Activated CD8-positive, alpha-beta memory T cell treated with anti-CD3 and anti-CD28 coated beads, Interleukin-2, amount 50 U/mL, for 4 hours (primary cell): ENCODE measurements around the gene UBE2G2.

Experiments
- DNase-seq: peaks from one replicate; pipeline ENCODE4 v3.0.0-alpha.2; 2020

UBE2G2 gene

GRCh38 chr21:44784810-44785209 is 16.8 kb downstream of the UBE2G2 start:
- DNase-seq, result no peak

DNA sequence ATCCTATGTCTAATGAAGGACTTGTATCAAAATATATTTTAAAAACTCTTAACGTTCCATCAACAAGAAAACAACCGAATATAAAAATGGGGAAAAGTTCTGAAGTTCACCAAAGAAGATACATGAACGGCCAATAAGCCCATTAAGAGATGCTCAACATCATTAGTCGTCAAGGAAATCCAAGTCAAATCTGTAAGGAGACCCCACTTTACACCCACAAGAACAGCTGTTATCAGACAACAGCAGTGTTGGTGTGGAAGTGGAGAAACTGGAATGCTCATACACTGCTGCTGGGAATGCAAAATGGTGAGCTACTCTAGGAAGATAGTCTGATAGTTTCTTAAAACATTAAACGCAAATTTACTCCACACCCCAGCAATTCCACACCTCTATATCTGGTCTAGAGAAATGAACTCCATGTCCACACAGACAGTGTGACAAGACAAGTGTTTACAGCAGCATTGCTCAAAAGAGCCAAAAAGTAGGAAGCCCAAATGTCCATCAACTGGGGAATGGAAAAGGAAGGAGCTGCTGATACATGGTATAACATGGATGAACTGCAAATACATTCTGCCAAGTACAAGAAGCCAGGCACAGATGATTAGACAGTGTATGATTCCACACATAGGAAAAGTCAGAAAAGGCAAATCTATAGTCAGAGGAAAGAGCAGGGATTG is 18.5 kb downstream of the UBE2G2 start:
- DNase-seq, result no peak

DNA sequence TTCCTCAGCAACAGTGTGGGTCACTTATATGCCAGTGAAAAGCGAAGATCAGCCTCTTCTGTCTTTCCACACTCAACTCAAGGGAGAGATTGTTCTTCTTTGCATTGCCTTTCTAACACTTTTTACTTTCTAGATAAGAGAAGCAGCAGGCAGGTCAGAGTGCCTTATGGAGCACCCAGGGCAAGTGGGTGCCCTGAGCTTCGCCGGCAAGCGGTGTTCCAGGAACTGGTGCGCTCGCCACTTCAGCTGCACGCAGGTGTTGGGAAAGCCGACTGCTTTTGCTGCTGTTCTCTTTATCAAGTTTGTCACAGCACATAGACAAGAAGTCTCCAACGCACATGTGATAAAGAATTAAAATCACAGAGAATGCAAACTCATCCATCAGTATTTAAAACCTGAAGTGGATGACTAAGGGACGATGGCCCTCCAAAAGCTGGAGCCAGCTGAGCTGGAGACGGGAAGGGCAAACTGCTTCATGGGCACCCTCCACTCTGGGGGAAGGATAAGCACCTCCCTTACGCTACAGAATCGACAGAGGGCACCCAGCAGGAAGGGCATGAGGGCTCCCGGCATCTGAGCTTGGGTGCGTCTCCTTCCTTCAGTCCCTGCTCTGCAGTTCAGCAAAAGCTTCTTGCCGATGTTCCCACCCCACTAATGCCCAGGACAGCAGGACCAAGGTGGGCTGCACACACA is 20.7 kb downstream of the UBE2G2 start:
- no peak for DNase-seq

DNA sequence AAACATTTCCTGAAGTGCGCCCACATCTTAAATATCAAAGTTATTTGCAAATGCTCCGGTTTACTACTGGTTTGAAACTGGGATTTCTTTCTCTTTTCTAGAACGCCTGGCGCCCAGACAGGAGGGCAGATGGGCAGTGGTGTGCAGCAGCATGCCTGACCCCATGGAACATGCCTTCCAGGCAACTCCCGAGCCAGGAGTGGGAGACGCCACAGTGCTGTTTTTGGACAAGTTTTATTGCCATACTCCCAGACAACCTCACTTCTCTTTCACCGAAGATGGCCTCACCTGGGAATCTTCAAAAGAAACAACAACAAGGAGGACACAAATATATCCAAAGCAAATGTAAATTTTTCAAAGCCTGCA is 21.5 kb downstream of the UBE2G2 start:
- no peak for DNase-seq

DNA sequence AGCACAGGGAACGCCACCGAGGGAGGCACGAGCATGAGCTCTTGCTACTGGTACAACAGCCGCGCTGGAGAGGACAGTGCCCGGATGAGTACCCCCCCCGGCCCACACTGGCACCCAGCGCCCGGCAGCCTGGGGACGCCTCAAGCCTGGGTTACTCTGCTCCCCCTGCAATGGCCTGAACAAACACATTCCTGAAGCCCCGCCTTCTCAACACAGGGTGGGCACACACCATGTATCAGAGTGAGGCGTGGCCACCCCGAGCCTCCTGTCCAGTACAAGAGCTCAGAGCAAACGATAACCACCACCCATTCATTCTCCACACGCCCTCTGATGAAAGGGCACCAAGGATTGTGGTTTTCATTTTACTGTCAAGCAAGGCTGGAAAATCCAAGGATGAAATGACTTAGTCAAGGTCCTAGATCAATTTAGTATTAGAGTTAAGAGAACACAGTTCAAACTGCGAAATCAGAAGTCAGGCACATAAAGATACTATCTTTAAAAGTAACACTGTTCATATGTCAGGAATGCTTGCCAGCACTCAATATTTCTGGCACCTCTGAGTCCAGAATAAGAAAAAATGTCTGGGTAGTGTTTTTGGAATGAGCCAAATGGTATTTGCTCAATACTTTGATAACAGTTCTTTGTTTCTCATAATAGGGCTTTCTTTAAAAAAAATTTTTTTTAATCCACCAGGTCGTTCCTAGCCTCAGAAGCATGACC is 22.0 kb downstream of the UBE2G2 start:
- no peak for DNase-seq

- no peak for DNase-seq
Observed at GRCh38 chr21:44778983-44779382, 22.6 kb downstream of the UBE2G2 start.

DNA sequence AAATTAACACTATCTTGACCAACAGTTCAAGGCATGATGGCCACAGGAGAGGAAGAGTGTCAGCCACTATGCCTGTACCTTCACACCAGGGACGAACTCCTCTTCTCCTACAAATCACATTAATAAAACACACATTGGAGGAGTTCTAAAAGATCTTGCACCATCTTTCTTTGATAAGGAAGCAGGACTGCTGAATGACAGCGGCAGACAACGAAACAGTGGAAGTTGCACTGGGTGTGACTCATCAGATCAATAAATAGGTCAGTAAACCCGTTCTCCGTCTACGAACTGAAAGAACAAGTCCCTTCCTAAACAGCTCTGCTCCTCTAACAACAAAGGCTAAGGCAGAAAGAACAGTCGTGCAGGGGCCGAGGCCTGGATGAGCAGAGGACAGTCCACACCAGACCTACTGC is 23.1 kb downstream of the UBE2G2 start:
- DNase-seq, result no peak

DNA sequence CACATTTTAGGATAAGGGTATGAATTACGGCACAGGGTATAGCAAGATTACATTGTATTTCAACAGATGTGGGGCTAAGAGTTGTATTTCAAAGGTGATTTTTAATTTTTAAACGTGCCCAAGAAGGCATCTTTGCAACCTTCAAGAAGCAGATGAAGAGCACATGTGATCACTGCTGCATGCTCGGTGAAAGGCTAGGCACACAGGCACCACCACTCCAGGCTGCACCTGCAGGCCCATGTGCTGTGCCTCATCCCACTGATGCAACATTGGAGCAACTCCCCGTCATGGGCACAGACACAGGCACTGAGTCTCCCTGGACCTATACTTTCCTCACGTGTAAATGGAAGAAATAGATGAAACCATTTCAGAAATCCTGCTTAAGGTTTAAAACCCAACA is 23.5 kb downstream of the UBE2G2 start:
- no peak for DNase-seq

- DNase-seq, result no peak
Observed at GRCh38 chr21:44774972-44775371, 26.6 kb downstream of the UBE2G2 start.

DNA sequence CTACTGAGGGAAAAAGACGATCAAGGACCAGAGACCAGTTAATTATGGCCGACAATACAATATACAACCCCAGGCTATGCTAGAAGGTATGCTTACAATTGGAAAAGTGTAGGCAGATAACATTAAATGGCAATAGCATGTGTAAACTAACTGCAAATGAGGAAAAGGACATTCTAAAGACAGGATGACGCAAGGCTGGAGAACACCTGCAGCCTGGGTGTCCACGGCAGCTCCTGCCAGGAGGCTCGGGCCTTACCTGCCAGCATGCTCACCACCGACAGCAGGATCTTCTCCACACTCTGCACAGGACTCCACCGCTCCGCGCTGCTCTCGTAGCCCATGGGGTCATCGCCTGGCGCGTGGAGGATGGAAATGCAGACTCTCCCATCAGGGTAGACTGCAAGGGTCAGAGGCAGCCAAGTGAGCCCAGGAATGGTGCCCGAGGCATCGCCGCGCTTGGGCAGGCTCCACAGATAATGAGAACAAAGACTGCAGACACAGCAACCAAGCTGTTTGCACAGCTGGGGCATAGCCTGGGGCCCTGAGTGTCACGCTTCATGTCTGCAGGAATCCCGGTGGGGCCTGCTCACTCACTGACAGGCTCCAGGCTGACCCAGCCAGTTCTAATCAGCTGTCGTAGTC is 28.2 kb downstream of the UBE2G2 start:
- DNase-seq, result no peak

DNA sequence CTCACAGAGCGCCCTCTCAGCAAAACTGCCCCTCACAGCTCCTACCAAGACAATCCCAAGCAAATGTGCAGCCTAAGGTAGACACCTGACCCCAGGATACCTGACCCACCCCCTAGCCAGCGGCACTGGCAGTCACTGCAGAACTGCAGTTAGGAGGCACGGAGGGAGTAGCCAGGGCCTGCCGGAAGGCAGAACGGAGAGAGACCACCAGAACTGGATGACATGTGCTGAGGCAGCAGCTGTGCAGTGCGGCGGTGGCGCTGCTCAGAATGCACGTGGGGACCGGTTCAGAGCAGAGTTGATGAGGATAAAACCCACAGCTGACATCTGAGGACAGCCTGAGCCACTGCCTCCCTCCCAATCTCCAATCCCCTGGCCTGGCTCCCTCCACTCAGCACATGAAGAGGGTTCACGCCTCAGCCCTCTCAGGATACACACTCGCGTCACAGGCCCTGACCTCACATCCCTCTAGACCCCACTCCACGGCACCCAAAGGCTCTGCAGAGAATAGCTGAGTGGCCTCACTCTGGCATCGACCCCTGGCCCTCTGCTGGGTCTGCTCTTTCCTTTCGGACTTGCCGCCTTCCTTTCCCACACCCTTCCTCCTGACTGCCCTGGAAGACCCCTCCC is 29.6 kb downstream of the UBE2G2 start:
- no peak for DNase-seq

DNA sequence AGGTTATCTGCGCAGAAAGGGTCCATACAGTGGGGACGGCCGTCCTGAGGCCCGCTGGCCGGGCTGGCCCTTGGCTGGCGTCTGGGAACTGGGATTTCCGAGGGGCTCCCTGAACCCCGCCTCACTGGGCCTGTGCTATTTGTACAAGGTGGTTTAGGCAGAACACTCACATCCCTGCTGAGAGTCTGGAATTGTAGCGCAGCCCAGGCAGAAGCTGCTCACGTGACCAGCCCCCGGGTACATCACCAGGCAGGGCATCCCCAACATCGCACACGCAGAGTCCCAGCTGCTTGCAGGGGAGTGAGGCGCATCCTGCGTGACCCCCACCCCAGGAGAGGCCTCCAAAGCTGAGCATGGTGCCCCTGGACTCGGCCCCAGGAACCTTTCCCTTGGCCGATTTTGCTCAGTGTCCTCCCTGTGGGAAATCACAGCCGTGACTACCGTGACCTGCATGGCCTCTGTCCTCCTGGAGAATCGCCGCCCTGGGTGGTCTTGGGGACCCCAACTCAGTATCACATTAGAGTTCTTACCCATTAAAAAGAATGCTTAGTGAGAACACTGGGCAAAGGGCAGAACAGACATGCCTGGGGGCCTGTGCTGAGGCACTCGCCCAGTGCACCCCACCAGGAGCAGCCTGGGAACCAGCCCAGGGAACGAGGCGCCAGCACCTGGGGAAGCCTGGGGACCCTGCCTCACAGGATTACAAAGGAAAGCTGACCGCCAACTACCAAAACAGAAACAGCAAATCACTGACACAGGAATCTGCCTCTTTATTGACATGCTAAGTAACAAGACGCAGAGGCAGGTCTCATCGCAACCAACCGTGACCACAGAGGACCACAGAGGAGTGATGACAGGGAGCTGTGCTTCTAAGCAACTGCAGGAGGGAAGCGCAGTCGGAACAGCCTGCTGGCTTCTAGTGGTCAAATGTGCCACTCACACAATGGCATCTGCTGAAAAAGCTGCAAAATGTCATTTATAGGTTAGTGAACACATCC is 33.5 kb downstream of the UBE2G2 start:
- DNase-seq, result no peak

DNA sequence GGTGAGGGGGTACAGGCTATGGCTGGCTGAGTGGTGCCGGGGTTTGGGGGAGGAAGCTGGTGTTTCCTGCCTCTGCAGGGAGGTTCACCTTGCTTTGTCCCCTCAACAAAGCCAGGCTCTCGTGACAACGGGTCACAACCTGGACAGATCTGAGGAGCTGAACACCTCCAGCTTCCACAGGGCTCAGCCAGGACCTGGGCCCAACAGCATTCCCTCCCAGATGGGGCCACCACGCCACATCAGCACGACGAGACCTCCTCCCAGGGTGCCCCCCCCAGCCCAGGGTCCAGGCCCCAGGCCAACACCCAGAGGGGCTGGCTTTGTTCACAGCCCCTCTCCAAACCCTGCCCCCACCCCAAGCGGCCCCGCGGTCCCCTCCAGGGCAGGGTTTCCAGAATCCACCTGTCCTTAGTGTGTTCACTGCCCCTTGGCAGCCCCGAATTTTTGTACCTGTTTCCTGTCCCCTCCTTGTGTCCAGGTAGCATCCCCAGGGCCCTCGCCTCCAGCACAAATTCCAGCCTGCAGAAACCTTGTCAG is 34.7 kb downstream of the UBE2G2 start:
- DNase-seq, result no peak

GRCh38 chr21:44766014-44766817 is 35.4 kb downstream of the UBE2G2 start:
- DNase-seq, result no peak

DNA sequence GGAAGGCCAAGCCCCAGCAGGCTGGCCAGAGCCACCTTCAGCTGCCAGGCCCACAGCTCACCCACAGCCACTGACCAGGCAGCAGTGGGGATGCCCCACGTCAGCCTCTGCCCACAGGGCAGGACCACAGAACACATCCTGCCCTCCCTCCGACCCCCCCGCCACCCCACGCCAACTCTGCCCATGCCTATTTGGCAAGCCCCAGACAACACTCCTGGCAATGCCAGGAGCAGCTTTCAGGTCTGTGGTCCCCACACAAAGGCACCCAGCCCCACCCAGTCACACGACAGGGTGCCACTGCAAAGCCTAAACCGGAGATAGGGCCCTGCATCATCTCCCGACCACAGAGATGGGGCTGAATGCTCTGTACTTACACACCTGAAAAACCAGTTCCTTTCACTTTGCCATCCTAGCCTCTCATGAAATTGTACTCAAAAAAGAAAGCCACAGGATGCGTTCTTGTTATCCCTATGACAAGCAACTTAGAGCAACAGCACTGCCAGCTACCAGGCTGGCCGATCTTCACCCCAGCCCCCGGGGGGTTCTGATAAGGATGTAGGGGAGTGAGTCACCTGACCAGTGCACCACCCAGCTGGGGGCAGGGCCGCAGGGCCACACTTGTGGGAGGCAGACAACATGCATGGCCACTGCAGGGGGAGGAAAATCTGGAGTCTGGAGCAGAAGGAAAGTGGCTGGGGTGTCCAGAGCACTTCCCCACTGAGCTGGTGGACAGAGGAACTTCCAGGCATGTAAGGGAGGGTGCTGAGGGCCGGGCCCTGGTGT is 36.2 kb downstream of the UBE2G2 start:
- DNase-seq, result no peak

- no peak for DNase-seq
Observed at GRCh38 chr21:44764319-44765230, 37.0 kb downstream of the UBE2G2 start.

GRCh38 chr21:44763451-44764318 is 37.9 kb downstream of the UBE2G2 start:
- DNase-seq, result no peak

DNA sequence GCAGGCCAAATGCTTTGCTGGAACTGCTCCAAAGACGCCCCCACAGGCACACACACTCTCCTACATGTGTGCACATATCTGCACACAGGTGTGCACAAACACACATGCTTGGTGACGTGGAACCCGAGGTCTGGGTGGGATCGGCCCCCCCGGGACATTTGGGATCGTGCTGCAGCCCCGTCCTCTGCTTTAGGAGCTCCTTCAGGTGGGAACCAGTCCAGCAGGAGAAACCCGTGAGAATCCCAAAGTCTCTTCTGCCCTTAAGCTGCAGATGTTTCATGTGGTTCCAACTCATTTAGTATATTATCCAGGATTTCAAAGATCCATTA is 38.6 kb downstream of the UBE2G2 start:
- DNase-seq, result no peak
